ENCODE data around the gene AK5.
"Not testable (repeated sequence)": the region's sequence is repeated elsewhere in the genome, so short reads cannot be mapped to it uniquely, and the experiment has no call there.

AK5 gene

DNA sequence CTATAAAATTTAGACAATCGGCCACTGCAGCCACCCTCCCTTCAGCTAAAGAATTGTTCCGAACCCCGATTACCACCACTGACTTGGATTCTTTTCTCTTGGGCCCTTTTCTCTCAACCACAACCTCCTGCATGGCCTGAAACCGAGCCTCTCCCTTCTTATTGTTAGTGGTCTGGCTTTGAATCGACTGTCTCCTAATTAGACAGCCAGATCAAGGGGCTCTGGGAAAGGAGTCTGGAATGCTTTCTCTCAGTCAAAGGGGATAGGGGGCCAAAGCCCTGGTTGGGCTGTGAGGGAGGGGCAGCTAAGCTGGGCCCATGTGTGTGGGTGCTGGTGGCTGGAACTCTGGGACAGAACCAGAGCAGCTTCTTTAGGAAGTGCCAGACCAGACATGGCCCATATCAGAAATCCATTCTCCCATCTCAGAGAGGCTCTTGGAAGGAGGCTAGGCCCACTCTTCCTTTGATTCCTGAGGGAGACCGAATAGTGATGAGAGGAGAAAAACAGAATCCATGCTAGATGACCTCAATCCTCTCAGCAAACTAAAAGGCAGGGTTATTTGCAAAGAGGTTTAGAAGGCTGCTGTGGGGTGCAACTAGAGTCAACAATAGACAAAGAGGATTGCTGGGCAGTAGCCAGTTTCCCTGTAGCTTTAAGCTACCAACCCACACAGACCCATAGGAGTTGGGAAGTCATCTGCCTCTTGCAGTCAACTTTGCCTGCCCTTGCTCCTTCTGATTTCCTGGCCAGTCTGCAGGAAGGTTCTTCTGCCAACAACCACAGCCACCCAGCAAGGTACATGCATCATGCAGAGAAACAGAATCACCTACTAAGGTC lies 117.6 kb downstream of the AK5 start:
- DNase-seq (ENCODE audit: low read depth in 2 of 2): no peak

DNA sequence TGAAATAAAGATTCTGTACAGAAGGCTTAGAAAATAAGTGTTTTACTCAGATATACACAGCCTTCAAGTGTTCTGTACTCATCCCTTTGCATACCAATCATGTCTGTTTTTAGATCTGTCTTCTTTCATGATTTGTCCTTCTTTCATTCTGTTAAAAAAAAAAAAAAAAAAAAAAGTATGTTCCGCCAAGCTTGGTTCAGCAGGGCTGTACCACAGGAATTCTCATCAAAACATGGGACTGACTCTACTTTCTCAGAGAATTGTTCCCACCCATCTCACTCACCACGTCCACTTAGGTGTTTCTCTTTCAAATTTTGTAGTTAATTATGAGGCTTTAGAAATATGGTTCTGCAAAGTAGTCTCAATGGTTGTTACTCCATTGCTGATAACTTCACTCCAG lies 119.0 kb downstream of the AK5 start:
- no peak for DNase-seq (ENCODE audit: low read depth in 2 of 2)

DNA sequence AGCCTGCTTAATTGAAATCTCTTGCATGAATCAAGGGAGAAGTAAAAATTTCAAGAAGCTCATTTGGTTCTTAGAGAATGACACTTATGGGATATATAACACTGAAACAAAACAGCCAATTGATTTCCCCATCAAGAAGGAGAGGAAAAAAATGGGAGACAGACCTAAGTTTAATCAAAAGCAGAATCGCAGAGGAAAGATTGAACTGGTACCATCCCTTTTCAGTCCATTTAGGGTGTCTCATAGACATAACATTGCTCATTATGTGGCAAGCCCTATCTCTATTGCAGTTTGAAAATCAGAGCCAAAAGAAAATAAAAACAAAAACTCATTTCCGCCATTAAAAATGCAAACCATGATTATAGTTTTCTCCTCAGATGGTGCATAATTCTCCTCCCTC lies 119.6 kb downstream of the AK5 start:
- DNase-seq (ENCODE audit: low read depth in 2 of 2): no peak

DNA sequence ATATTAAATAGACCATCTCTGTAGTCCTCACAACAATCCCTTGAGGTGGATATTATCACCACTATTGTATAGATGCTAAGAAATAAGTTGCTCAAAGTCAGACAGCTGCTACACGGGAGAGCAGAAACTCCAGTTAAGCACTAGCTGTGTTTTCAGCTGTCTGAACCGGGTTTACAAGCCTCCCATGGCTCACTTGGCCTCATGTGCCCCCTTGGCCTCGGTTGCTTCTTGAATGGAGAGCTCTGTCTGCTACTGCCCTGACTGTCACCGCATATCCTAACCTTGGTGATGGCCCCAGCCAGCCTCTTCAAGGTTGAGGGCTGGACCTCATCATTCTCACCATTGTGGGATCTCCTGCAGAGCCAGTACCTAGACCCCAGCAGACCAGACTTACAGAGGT lies 123.4 kb downstream of the AK5 start:
- no peak for DNase-seq (ENCODE audit: low read depth in 2 of 2)

DNA sequence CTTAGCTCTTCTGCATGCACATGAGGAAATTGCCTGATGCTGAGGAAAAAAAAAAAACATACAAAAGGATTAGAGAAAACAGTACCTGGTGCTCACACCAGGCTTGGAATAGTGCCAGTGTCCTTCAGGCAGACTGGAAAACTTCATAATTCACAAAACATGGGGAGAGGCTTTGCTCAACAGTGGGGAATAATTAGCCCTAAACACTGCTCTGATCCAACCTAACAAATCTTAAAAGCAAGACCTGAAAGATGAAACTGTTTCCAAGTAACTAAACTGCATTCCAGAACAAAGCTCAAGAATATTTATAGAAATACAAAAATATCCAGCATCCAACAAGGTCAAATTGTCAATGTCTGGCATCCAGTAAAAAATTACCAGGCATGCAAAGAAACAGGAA lies 124.8 kb downstream of the AK5 start:
- DNase-seq (ENCODE audit: low read depth in 2 of 2): no peak

DNA sequence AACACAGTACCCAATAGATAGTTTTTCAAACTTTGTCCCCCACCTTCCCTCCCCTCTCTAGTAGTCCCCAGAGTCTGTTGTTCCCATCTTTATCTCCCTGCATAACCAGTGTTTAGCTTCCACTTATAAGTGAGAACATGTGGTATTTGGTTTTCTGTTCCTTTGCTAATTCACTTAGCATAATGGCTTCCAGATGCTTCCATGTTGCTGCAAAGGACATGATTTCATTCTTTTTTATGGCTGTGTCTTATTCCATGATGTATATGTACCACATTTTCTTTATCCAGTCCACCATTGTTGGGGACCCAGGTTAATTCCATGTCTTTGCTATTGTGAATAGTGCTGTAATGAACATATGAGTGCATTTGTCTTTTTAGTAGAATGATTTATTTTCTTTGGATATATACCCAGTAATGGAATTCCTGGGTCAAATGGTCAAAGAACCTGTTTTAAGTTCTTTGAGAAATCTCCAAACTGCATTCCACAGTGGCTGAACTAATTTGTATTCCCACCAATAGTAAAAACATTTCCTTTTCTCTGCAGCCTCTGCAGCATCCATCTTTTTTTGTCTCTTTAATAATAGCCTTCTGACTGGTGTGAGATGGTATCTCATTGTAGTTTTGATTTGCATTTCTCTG lies 126.0 kb downstream of the AK5 start:
- DNase-seq (ENCODE audit: low read depth in 2 of 2): no peak

DNA sequence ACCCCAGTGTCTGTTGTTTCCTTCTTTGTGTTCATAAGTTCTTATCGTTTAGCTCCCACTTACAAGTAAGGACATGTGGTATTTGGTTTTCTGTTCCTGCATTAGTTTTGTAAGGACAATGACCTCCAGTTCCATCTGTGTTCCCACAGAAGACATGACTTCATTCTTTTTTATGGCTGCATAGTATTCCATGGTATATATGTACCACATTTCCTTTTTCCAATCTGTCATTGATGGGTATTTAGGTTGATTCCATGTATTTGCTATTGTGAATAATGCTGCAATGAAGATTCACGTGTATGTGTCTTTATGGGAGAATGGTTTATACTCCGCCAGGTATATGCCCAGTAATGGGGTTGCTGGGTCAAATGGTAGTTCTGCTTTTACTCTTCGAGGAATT lies 127.1 kb downstream of the AK5 start:
- not testable (repeated sequence) for DNase-seq (ENCODE audit: low read depth in 2 of 2)

DNA sequence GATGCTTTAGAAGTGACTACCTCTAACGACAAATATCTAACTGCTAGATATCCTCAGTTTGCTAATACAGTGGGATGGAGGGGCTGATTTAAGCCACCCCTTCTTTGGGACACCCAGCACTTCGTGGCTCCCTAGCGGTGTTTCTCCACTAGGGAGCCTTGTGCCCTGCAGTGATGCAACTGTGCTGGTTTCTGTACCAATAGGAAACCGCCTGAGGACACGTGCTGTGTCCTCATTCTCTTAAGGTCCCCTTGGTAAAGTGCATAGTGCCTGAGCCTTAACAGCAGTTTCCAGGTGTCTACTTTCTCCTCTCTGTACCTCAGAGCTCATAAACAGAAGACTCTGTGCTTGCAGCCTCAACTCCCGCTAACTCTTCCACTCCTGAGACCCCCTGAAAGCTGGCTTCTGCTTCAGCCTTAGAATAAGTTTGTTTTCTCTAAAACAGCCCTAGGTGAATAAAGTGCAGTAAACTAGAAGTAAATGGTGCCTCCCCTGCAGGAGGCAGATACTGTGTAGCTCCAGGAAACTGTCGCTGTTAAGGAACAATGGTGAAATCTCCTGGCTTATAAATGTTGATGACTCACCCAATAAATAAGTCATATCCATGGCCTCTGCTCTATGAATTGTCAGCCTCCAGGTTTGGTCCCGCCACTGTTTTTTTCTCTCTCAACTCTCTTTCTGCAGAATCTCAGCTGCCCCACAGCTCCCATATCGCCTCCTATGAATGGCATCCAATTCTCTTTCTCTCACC lies 130.4 kb downstream of the AK5 start:
- no peak for DNase-seq (ENCODE audit: low read depth in 2 of 2)

DNA sequence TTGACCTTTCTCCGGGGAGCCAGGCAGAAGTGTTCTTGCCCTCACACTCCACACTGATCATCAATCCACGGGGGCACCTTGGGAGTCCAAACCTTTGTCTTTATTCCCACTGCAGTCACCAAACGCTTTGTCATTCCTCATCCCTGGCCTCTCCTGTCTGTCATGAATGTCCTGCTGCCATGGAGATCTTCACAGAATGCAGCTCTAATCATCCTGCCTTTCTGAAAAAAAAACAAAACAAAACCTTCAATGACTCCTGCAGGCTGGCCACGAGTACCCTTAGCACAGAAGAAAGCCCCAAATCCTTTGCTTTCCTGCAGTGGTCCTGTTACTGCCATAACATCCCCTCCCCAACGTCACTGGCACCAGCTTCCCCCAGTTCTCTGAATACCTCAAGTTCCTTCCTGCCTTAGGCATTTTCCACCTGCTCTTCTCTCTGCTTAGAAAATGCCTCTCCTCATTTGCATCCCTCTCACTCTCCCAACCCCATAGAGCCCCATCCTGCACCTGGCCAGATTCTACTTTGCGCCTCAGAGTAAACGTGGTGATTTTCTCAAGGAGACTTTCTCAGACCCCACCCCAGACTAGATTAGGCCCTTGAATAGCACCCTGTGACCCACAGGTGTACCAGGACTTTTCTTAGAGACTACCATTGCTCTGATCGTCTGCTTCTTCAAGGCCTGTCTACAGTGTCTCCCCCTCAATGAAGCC lies 131.2 kb downstream of the AK5 start:
- no peak for DNase-seq (ENCODE audit: low read depth in 2 of 2)

DNA sequence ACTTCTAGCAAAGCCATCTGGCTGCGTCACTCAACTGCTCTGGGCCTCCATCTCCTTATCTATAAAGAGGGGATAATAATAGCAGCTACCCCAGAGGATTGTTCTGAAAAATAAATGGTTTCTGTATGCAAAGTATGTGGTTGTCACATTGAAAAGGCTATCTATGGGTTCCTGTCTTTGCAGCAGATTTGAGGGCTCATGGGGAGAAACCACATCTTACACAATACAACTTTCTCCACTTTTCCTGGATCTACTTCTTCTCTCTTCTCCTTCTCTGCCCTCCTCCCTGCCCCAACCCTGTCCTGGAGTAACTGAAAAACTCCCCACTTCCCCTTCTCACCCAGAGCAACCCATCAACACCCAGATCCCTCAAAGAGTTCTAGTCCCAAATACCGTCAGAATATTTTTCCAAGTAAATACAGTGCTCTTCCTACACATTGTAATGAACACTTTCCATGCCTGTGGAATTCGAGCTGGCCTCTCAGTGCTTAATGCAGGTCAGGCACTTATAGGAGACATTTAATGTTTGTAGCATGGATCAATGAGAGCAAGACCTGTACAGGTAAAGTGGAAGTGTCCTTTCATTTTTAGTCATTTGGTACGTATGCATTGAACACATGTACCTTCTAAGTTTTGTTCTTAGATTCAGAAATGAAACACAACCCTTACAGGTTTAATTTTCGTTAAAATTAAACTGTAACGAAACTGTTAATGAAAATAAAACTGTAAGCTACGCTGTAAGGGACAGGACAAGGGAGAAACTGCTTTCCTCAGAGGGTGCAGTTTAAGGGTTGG lies 131.9 kb downstream of the AK5 start:
- DNase-seq (ENCODE audit: low read depth in 2 of 2): no peak

DNA sequence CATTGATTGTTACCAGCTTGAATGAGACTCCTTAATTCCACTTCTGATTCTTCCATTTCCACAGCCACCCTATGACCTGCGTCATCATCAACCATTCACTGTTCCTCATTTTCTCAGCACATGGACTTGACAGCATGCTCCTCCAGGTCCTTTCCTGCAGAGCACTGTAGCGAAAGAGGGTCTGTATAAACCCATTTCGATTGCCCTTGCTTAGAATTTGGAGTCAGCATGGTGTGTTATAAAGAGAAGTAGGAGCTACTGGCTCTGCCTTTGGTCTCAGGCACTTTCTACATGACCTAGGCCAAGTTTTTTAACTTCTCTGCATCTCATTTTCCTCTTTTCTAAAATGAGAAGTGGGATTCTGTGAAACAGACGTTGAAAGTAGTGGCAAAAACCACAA lies 133.8 kb downstream of the AK5 start:
- no peak for DNase-seq (ENCODE audit: low read depth in 2 of 2)

DNA sequence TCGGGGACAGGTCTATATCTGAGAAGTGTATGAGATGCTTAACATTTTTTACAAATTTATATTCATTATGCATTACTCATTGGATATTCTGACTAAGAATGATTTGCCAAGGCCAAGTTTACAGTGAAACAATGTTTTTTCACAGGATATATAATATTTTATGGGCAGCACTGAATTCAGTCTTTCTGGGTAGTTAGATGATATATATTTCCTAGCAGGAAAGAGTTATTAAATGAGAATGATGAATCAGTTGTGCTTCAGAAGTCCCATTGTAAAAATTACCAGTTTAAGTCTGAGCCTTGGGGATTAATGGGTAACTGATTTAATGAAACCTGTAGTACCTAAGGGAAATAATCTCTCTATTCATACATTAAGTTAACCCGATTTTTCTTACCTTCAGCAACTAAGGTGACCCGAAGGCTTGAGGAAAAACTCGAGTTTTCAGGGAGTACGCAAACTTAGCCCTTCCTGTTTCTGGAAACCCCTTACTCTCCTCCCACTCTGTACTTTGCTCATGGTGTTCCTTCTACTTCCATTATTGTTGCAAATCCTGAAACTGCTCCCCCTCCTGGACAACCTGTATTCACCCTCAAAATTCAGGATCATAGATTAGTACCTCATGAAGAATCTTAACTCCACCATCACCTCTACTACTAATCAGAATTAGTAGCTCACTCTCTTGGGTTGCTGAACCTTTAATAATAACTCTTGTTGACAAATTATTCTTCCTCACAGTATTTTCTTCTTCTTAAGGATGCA lies 135.1 kb downstream of the AK5 start:
- DNase-seq (ENCODE audit: low read depth in 2 of 2): no peak

DNA sequence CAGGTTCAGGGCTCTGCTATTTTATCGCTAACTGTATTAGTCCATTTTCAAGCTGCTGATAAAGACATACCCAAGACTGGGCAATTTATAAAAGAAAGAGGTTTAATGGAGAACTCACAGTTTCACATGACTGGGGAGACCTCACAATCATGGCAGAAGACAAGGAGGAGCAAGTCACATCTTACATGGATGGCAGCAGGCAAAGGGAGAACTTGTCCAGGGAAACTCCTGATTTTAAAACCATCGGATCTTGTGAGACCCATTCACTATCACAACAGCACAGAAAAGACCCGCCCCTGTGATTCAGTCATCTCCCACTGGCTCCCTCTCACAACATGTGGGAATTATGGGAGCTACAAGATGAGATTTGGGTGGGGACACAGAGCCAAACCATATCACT lies 136.2 kb downstream of the AK5 start:
- DNase-seq (ENCODE audit: low read depth in 2 of 2): not testable (repeated sequence)

DNA sequence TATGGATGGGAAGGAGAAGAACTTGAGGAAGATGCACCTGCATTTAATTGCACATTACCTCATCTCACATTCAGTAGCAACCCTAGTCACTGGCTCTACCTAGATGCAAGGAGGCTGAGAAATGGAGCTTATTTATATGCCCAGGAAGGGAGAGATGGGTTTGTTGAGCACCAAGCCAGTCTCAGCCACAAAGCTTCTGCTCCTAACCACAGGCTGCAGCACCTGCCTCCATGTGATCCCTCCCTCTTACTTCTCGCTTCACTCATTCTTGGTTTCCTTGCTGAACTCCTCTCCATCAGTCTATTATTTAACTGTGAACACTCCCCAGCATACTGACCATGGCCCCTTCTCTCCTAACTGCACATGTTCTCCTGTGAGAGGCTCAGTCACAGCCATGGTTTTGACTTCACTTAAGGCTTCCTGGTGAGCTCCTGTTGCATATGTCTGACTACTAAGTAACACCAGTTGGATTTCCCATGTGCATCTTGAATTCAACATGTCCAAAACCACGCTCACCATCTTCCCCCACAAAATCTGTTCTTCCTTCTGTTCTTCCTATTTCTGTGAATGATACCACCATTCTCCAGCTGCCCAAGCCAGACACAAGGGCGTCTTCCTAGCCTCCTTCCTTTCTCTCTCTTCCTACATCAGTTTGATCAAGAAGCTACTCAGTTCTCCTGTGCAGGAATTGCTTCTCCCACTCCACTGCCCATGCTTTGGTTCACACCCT lies 139.8 kb downstream of the AK5 start:
- no peak for DNase-seq (ENCODE audit: low read depth in 2 of 2)

DNA sequence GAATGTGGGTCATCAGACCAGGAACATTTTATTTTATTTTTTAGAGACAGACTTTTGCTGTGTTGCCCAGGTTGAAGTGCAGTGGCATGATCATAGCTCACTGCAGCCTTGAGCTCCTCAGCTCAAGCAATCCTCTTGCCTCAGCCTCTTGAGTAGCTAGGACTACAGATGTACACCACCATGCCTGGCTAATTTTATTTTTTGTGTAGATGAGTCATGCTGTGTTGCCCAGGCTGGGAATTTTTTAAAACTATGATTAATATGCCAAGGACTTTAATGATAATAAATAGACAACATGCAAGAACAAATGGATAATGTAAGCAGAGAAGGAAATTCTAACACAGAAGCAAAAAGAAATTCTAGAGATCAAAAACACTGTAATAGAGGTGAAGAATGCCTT lies 142.4 kb downstream of the AK5 start:
- no peak for DNase-seq (ENCODE audit: low read depth in 2 of 2)

DNA sequence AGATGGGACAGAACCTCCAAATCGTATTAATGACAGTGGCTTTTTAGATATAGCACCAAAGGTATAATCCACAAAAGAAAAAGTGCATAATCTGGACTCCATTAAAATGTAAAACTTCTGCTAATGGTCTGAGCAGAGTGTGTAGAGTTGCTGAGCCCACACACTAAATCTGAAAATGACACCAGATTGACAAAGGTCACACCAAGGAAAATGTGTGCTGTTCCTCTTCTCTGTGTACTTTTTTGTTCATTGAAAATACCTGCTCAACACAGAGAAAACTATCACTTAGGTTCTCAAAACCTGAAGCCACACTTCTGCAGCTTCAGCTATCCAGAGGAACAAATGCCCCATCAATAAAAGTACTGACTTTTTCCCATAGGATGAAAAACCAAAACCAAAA lies 146.2 kb downstream of the AK5 start:
- no peak for DNase-seq (ENCODE audit: low read depth in 2 of 2)

DNA sequence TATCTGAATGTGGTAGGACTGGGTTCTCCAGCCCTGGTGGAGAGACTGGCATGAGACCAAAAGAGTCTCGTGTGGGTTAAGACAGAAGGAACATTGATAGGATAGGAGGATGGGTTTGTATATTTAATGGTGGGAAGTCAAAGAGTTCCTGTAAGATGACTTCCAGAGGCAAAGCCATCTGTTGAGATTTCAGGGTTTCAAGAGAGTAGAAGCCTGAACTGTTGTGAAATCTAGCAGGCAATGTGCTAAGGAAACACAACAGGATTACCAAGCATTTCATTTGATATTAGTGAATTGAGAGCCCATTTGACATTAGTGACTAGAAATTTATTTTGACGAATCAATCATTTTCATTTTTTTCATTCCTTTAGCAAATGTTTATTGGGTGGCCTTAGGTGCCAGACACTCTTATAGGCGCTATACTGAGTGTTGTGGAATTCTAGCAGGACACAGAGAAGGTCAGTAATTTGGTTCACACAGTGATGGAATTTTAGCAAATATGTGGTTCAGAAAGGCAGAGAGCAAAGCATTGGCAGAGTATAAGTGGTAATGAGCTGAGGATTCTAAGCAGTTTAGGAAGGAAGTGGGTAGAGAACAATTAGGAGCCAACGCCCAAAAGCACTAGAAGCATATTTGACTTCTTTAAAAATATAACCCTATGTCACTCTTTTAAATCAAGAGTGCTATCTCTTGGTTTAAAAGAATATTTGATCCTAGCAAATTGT lies 149.3 kb downstream of the AK5 start:
- DNase-seq (ENCODE audit: low read depth in 2 of 2): no peak

DNA sequence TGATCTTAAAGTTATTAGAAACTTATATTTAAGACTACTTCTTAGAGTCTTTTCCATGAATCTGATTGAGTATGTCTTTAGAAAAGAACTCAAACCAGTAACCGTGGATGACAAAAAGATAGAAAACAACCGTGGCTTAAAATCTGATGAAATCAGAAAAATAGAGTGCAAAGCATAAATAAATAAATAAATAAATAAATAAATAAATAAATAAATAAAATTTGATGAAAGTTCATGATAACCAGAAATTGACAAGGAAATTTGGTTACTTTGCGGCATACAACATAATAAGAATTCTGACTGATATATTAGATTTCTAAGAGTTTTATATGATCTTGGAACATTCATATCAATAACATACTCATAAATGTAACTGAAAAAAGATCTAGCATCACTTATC lies 152.1 kb downstream of the AK5 start:
- DNase-seq (ENCODE audit: low read depth in 2 of 2): no peak

DNA sequence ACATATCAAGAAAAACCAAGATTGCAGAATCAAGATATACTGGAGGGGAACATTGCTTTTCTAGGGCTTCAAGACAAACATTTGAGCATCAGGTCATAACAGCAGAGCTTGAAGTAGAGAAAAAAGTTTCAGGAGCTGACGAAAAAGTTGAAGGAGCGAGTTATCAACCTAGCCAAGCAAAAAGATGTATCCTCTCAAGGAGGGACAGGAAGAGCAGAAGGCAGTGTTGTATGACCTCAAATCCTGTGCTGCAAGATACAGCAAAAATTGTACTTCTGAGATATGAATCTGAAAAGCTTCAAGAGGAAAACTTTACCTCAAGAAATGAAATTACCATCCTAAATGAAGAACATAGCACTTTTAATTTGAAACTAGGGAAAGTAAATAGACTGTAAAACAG lies 153.1 kb downstream of the AK5 start:
- no peak for DNase-seq (ENCODE audit: low read depth in 2 of 2)
